Measurements from ENCODE around the gene MRPL38.
A peak's percentile ranks its signal among the peaks of the same experiment; 100 is the strongest.
"Not testable (repeated sequence)": the region's sequence is repeated elsewhere in the genome, so short reads cannot be mapped to it uniquely, and the experiment has no call there.

Gene MRPL38

DNA sequence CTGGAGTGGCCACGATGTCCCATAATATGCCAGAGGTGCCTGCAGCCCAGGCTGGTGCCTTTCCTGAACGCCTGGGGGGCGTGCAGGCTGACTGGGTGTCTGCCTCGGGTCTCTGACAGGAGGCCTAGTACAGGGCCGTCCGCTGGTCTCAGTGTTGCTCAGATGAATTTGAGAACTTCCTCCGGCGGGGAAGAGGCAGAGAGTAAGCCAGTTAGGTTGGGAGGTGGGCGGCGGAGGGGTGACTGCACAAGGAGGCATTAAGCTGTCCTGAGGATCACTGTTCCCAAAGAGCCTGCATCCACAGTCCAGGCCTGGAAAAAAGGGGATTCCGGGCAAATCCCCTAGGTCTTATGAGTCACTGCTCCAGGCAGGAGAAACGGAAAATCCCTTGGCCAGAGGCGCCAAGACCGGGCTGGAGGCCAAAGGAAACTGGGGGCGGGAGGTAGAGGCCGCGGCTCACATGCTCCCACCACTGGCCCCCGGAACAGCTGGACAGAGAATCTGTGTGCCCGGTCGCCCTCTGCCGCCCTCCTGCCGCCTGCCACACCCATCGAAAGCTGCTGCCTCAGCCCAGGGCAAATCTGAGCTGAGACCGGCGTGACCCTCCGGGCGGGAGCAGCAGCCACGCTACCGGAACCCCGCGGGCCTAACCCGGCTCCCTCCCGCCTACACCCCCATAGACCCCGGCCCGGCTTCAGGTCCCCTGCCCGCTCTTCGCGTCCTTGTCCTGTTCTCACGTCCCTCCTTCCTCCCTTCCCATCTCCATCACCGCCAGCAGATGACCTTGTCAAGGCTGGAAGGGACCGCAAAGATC, 27.5 kb downstream of the MRPL38 start:
- DNase-seq (ENCODE audit: low read depth, low spot score): peak; percentile 97

DNA sequence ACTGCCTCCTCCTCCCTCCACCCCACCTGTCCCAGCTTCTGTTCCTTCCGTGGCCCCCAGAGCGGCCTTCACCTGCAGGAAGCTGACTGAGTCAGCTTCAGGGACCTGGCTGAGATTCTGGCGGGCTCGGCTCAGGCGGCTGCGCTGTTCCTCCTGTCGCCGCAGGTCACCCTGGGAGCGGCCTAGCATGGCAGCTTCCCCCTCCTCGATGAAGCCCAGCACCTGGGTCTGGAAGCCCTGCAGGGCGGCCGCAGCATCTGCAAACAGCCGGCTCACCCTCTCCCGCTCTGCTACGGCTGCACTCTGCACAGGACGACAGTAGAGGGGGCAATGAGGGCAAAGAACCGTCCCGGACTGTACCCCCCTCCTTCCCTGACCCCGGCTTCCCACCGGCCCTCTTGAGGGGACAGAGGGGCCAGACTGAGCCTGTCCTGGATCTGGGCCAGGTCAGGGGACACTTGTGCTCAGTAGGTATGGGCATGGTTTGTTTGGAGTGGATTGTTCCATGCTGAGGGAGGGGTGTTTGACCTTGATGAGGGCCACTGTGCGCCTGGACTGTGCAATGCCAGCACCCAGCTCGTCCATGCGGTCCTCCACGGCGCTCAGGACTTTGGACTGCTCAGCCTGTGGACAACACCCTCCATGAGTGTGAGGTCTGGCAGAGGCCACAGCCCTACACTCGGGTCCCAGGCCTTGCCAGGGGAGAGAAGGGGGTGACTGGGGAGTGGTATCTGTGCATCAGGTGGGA, 28.3 kb downstream of the MRPL38 start:
- peak; percentile 31 for DNase-seq (ENCODE audit: low read depth, low spot score)

DNA sequence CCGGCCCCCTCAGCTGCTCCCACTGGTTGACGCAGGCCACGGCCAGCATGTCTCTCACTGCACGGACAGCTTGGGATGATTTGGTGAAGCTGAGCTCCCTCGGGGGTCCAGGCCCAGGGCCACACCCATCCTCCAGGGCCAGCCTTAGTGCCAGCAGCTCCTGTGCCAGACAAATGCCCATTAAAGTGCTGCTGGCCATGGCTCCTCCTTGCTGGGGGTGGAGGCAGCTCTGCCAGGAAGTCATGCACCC, 28.8 kb downstream of the MRPL38 start:
- peak; percentile 45 for DNase-seq (ENCODE audit: low read depth, low spot score)

DNA sequence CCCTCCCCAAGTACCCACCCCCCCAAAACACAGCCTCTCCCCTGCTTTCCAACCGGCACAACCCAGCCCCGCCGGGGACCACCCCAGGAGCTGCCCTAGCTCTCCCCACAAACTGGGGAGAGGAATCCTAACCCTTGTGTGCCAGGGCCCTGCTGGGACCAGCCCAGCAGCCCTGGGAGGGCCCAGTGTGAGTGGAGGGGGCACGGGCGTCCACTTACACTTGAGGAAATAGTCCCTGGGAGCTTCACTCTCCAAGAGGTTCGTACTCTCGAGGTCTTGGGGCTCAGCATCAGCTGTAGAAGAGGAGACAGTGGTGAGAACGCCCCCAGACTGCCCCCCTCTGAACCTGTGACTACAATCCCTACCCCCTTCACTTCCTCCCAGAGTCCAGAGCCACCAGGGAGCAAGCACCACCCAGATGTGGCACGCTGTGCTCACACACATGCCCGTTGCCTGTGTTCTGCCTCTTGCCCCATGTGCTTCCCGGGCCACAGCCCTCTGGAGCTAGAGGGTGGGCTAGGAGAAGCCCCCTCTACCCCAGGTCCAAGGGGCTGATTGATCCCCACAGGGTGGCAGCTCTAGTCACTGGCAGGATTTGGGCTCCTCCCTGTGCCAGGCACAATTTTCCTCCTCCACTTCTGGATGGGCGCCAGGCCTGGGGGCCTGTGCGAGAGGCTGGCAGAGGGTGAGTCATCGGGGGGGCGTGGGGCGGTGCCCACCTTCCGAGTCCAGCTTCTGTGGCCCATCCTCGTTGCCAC, 29.3 kb downstream of the MRPL38 start:
- peak; percentile 34 for DNase-seq (ENCODE audit: low read depth, low spot score)

DNA sequence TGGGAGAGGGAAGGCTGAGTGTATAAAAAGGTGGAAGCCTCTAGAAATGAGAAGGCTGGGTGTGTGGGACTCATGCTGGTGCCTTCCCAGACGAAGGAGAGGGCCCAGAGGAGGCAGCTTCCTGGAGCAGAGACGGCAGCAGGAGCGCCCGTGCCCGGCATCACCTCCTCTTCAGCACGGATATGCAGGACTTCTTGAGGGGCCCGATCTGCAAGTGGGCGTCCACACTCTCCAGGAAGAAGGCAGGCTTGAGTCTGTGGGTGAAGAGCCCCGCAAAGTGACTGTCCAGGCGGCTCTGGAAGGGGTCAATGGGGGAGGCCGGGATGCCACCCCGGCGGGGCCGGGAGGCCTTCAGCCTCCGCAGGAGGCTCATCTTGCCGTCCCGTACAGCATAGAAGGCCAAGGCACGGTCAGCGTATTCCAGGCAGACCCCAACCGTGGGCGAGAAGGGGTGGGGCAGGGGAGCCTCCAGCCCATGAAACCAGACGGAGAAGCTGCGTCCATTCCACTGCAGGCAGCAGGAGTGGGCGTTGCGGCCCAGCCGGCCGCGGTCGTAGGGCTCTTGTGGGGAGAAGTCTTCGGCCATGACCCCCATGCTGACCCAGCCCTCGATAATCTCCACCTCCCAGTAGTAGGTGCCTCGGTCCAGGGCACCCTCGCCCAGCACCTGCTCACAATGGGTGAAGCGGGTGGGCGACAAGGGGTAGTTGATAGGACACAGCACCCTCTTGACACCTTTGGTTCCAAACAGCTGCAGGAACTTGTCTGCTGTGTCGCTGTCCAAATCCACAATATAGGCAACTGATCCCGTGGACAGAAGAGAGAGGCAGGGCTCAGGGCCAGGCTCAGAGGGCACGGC, 30.1 kb downstream of the MRPL38 start:
- DNase-seq (ENCODE audit: low read depth, low spot score): no peak

DNA sequence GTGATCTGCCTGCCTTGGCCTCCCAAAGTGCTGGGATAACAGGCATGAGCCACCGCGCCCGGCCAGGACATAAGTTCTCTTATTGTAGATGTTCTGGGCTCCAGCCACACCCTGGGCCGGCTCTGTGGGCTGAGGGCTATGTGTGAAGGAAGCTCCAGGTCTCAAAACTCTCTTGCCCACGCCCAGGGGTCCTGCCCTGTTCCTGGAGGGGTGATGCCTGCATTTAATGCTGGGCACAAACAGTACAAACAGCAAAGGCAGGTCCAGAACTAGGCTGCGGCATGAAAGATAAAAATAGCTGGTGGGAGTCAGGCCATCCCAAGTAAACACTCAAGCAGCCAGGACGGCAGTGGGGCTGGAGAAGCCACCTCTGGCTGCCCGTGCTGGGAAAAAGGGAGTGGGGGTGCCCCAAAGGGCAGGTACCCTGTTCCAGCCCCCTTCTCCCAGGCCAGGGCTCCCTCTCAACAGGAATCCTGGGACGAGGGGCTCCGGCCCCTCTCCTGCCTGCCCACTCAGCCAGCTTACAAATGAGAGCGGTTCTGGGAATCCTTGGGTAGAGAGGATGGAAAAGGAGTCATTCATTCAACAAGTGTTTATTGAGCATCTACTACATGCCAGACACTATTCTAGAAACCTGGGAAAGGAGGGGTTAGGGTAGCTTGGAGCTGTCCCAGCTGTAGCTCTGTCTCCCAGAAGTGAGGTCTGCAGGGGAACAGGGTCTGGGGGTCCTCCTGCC, 30.9 kb downstream of the MRPL38 start:
- DNase-seq (ENCODE audit: low read depth, low spot score): no peak

DNA sequence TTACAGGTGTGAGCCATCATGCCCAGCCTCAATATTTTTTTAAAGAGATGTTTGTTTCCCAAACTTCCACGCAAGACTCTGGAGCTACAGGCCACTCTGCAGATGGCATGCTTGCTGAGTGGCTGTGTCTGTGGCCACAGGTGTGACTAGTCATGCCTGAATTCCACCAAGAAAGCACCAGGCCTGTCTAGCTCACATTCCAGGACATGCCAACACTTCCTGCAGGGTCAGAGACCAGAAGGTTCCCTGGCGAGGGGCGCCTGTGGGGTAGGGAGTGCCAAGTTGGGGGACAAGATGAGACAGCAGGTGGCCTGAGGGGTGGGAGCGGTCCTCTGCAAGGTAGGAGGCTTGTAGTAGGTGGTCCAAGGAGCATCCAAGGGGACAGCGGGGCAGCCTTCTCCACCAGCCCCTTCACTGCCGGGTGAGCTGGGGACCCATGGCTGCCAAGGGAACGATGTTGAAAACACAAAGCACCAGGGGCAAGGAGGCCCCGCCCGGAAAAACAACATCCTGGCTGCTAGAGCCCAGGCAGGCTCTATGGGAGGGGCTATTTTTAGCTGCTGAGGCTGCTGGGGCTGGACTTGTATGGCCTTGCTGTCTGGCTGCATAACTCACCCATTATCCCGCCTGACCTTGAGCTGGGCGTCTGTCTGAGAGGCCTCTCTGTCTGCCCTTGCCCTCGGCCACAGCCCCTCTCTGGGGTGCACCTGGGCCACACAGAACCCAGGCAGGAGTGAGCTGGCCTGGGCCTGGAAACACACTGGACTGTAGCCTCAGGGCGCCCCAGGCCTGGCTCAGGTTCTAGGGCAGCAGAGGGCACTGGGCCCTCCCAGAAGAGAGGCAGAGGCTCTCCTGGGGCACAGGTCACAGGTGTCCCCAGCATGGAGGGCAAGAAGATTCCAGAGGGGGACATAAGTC, 32.0 kb downstream of the MRPL38 start:
- DNase-seq (ENCODE audit: low read depth, low spot score): peak; percentile 82

DNA sequence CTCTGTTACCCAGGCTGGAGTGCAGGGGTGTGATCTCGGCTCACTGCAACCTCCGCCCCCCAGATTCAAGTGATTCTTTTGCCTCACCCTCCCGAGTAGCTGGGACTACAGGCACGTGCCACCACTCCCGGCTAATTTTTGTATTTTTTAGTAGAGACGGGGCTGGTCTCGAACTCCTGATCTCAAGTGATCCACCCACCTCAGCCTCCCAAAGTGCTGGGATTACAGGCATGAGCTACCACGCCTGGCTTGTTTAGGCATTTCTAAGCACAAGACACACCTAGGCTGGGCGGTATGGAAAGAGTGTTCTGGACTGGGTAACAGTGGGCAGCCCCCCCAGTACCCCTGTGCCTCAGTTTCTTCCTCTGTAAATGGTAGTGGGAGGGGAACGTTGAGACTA, 34.5 kb downstream of the MRPL38 start:
- DNase-seq (ENCODE audit: low read depth, low spot score): not testable (repeated sequence)

DNA sequence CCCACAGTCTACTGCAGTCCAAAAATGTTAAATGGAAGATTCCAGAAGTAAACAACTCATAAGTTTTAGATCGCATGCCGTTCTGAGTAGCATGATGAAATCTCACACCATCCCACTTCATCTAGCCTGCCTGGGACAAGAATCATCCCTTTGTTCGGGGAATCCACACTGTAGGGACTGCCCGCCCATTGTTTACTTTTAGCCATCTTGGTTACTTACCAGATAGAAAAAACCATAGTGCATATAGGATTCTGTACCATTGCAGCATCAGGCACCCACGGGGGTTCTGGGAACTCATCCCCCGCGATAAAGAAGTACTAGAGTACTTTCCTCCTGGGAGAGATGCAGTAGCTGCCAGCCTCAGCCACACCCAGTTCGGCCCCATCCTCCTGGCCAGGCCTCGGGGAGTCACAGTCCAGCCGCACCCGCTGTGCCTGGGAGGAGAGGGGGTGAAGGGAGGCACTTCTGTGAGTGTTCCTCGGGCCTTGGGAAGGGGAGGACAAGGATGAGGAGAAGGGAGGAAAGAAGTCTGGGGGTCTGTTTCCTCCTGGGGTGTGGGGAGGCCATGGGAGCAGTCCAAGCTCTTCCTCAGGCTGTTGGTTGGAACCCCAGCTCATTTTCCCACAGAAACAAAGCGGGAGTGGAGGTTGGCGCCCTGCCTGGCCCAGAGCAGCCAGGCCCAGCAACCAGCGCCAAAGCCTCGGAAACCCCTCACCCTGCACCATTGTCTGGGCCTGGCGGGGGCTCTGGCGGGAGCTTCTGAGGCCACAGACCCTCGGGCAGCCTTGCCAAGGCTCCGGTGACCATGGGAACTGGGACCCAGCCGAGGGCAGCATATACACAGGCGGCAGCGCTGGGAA, 35.2 kb downstream of the MRPL38 start:
- DNase-seq (ENCODE audit: low read depth, low spot score): peak; percentile 82

DNA sequence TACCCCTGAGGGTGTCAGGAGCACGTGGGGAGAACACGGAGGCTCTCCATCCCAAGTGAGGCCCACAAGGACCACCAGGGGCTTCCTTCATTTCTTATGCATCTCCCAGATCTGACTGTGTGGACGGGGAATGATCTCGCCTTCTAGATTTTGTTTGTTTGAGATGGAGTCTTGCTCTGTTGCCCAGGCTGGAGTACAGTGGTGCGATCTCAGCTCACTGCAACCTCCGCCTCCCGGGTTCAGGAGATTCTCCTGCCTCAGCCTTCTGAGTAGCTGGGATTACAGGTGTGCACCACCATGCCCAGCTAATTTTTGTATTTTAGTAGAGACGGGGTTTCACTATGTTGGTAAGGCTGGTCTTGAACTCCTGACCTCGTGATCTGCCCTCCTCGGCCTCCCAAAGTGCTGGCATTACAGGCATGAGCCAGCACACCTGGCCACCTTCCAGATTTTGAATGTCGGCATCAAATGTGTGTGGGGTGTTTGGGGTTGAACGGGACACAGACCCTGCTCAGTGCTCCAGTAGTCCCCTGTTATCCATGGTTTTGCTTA, 35.9 kb downstream of the MRPL38 start:
- not testable (repeated sequence) for DNase-seq (ENCODE audit: low read depth, low spot score)

DNA sequence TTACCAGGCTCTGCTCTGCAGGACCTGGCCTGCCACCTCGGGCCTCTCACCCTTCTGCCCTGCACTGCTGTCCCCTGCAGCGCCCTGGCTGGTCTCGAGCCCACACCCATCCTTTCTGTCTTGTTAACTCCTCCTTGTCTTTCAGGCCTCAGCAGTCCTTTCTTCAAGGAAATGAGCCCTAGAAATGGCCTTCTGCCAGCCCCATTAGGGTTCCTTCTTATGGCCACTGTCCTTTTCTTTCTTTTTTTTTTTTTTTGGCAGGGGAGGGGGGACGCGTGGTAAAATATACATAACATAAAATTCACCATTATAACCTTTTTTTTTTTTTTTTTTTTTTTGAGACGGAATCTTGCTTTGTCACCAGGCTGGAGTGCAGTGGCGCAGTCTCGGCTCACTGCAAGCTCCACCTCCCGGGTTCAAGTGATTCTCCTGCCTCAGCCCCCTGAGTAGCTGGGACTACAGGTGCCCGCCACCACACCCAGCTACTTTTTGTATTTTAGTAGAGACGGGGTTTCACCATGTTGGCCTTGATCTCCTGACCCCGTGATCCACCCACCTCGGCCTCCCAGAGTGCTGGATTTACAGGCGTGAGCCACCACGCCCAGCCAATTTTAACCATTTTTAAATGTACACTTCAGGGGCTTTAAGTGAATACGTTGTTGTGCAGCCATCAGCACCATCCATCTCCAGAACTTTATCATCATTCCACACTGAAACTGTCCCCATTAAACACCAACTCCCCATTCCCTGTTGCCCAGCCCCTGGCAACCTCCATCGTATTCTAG, 39.1 kb downstream of the MRPL38 start:
- not testable (repeated sequence) for DNase-seq (ENCODE audit: low read depth, low spot score)

DNA sequence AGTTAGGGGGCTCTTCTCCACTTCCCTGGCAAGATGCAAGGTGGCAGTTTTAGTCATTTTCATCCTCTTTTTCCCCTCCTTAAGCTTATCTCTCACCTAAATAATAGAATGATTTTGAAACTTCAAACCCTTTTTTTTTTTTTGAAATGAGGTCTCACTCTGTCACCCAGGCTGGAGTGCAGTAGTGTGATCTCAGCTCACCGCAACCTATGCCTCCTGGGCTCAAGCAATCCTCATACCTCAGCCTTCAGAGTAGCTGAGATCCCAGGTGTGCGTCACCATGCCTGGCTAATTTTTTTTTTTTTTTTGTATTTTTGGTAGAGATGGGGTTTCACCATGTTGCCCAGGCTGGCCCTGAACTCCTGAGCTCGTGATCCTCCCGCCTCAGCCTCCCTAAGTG, 39.8 kb downstream of the MRPL38 start:
- DNase-seq (ENCODE audit: low read depth, low spot score): not testable (repeated sequence)

DNA sequence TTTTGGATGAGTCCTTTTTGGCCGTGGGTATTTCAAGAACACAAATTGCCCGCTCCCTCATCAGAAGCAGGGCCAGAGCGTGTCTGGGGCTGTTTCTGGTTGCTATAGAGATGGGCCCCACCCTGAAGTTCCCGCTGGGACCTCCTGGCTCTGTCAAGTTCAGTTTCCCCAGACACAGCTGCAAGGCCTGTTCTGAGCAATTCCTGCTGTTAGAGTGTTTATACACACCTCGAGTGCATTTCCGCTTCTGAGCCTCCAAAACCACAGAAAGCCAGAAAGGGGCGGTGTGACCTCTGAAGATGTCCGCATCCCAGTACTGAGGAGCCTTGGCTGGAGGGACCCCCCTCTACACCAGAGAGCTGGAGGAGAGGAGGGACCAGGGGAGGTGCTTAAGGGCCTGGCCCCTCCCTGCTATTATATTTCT, 40.2 kb downstream of the MRPL38 start:
- peak; percentile 46 for DNase-seq (ENCODE audit: low read depth, low spot score)

DNA sequence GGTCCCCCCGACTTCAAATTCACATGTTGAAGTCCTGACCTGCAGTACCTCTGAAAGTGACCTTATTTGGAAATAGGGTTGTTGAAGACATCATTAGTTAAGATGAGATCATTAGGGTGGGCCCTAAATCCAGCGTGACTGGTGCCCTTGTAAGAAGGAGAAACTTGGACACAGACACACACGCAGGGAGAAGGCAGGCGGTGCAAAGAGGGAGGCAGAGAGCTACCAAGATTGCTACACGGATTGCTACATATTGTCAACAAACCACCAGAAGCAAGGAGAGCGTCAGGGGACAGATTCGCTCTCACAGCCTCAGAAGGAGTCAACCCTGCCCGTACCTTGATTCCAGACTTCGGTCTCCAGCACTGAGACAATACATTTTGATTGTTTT, 42.8 kb downstream of the MRPL38 start:
- no peak for DNase-seq (ENCODE audit: low read depth, low spot score)

DNA sequence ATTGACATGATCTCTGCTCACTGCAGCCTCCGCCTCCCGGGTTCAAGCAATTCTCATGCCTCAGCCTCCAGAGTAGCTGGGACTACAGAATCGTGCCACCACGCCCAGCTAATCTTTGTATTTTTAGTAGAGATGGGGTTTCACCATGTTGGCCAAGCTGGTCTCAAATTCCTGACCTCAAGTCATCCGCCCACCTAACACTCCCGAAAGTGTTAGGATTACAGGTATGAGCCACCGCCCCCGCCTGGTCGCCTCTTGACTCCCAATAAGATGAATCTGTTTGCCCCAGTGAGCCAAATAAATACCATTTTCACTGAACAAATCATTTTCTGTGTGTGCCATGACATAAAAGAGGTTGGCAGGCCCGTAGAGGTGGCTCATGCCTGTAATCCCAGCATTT, 45.3 kb downstream of the MRPL38 start:
- DNase-seq (ENCODE audit: low read depth, low spot score): not testable (repeated sequence)

DNA sequence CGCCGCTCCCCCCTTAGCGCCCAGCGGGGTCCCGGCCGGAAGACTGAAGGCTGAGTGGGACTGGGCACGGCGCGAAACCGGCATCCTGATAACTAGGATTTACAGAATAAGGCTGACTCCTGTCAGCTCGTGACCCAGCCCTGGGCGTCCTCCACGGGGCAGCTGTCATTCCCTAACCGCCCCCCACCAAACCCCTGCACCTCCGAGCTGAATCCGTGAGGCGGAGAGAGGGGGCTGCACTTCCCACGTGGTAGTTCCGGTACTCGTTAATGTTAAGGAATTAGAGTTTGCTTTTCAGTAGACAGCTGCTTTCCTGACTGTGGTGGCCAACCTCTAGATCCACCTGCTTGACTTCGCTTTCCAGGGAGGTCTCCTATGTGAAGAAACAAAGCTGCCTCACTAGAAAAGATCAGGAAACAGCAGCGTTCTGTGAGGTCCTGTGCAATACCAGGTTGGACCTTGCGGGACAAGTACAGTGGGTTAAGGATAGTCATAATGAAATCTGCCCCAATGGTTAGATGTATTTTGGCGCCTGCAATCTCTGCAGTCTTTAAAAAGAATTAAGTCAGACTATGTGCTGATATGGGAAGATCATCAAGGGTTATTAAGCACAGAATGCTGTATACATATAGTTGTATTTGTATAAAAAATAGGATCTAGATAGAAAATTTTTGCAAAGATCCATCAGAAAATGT, 48.5 kb downstream of the MRPL38 start:
- no peak for DNase-seq (ENCODE audit: low read depth, low spot score)
